GM12878 (cell line): Measurements from ENCODE around the gene CNTLN. TPM values are rescaled to one million over a fixed set of nuclear protein-coding genes. Genes with fewer than 3 reads are reported as not detected.

ENCODE experiments used
- ATAC-seq: fragments of 200-7000 bp; cut with Tn5 transposase; 3 replicates; pipeline ENCODE4 v1.9.1; 2020; ENCODE audit warnings: mild to moderate bottlenecking, moderate library complexity
- BruUV-seq: library from RNA; stranded (reverse); fragments of 400-500 nt; replicated peaks from 2 replicates; lab custom pipeline; 2021; lab: Mats Ljungman, UMichigan
- CTCF ChIA-PET: fragments of 300-600 bp; sonication (Branson Sonifier 250); formaldehyde crosslinking; extraction: SDS; loops from one replicate; lab custom pipeline; 2021; ENCODE audit warnings: inconsistent platforms; lab: Yijun Ruan, JAX
- POLR2A ChIA-PET: fragments of 350-600 bp; formaldehyde crosslinking; extraction: SDS; loops from one replicate; lab custom pipeline; 2021; ENCODE audit warnings: inconsistent platforms; lab: Charles Lee
- RAD21 ChIA-PET: fragments of 300-600 bp; sonication (Branson Sonifier 250); formaldehyde crosslinking; loops from one replicate; lab custom pipeline; 2023; ENCODE audit warnings: antibody characterized with exemption; ENCODE audit not compliant: unreplicated experiment; lab: Charles Lee
- SMC1A ChIA-PET: fragments of 300-600 bp; sonication (Branson Sonifier 250); formaldehyde crosslinking; loops from one replicate; lab custom pipeline; 2023; ENCODE audit not compliant: unreplicated experiment, uncharacterized antibody; lab: Charles Lee
- DNase-seq: peaks from one replicate; pipeline ENCODE4 v3.0.0-alpha.2; 2011; ENCODE audit warnings: low read depth, low spot score
- FAIRE-seq: peaks from 3 replicates; lab custom pipeline; 2011; peaks lifted over from hg19 to GRCh38; lab: Jason Lieb, UNC
- H2AFZ ChIP-seq: 2 replicates; pipeline ENCODE4 v1.6.0; 2011; ENCODE audit warnings: low read depth, low read length, control low read depth; ENCODE audit not compliant: control insufficient read depth
- H3K27ac ChIP-seq: 2 replicates; pipeline ENCODE4 v1.5.1; 2011; ENCODE audit warnings: control low read depth; ENCODE audit not compliant: control insufficient read depth, insufficient read depth
- H3K27me3 ChIP-seq, 2 experiments: replicated peaks in 1 of 2; 2 replicates each; pipeline versions ENCODE4 v1.6.0 to v1.6.1; 2011; ENCODE audit warnings: low read length in 1 of 2; ENCODE audit not compliant: control insufficient read depth in 2 of 2, insufficient read depth in 2 of 2
- H3K36me3 ChIP-seq, 2 experiments: 2 replicates each; pipeline ENCODE4 v1.5.1; 2011; ENCODE audit warnings: low read length in 1 of 2; ENCODE audit not compliant: control insufficient read depth in 2 of 2, insufficient read depth in 2 of 2
- H3K4me1 ChIP-seq: 2 replicates; pipeline ENCODE4 v1.6.1; 2011; ENCODE audit warnings: mild to moderate bottlenecking, low read length, moderate library complexity, mixed read lengths; ENCODE audit not compliant: control insufficient read depth, insufficient read depth
- H3K4me2 ChIP-seq: 2 replicates; pipeline ENCODE4 v1.6.0; 2011; ENCODE audit warnings: control low read depth; ENCODE audit not compliant: control insufficient read depth, insufficient read depth
- H3K4me3 ChIP-seq: fragments of 200-600 bp; sonication (generic); 2 replicates; pipeline ENCODE4 v1.5.1; 2016
- H3K79me2 ChIP-seq: 2 replicates; pipeline ENCODE4 v1.6.0; 2011; ENCODE audit warnings: low read length; ENCODE audit not compliant: control insufficient read depth, insufficient read depth
- H3K9ac ChIP-seq: 2 replicates; pipeline ENCODE4 v1.8.0; 2011; ENCODE audit warnings: low read length, control low read depth, mixed read lengths; ENCODE audit not compliant: control insufficient read depth, insufficient read depth
- H3K9me3 ChIP-seq: replicated peaks from 3 replicates; pipeline ENCODE4 v1.5.1; 2011; ENCODE audit warnings: mild to moderate bottlenecking, low read length; ENCODE audit not compliant: control insufficient read depth, insufficient read depth
- H4K20me1 ChIP-seq: 2 replicates; pipeline ENCODE4 v1.6.0; 2011; ENCODE audit not compliant: control insufficient read depth, insufficient read depth
- BACH1 ChIP-seq: fragments of 450-650 bp; IDR thresholded peaks from 2 replicates; pipeline ENCODE4 v1.6.1; 2017; ENCODE audit warnings: mild to moderate bottlenecking, borderline replicate concordance
- BCL3 ChIP-seq: IDR thresholded peaks from 2 replicates; pipeline ENCODE4 v1.6.1; 2011; ENCODE audit warnings: borderline replicate concordance, low read depth, mild to moderate bottlenecking, moderate library complexity, low read length; ENCODE audit not compliant: insufficient read depth, poor library complexity, severe bottlenecking
- CEBPB ChIP-seq, 2 experiments: fragments of 150-350 bp in 1 of 2; IDR thresholded peaks; 2 replicates each; pipeline ENCODE4 v1.6.1; 2012 to 2014; ENCODE audit warnings: low read depth in 2 of 2, low read length in 2 of 2, borderline replicate concordance in 1 of 2, inconsistent platforms in 1 of 2
- CHD2 ChIP-seq: IDR thresholded peaks from 2 replicates; pipeline ENCODE4 v1.6.1; 2011; ENCODE audit warnings: low read depth, low read length, improper control_type of control experiment, borderline replicate concordance
- EGR1 ChIP-seq, 2 experiments: IDR thresholded peaks; 1 replicate in 1 of 2; 2 replicates in 1 of 2; pipeline ENCODE4 v1.6.1; 2011 to 2012; ENCODE audit warnings: low read depth in 2 of 2, low read length in 2 of 2, borderline replicate concordance in 1 of 2, mild to moderate bottlenecking in 1 of 2, moderate library complexity in 1 of 2
- HDAC2 ChIP-seq: fragments of 200-600 bp; sonication (generic); IDR thresholded peaks from 2 replicates; pipeline ENCODE4 v1.6.1; 2017
- HDAC6 ChIP-seq: fragments of 200-600 bp; sonication (generic); IDR thresholded peaks from one replicate; pipeline ENCODE4 v1.8.0; 2017; ENCODE audit warnings: antibody characterized with exemption; ENCODE audit not compliant: unreplicated experiment
- MXI1 ChIP-seq: fragments of 150-350 bp; IDR thresholded peaks from 2 replicates; pipeline ENCODE4 v1.6.1; 2011; ENCODE audit warnings: low read depth, mild to moderate bottlenecking, inconsistent platforms, low read length, improper control_type of control experiment
- NFYA ChIP-seq: IDR thresholded peaks from 2 replicates; pipeline ENCODE4 v1.6.1; 2011; ENCODE audit warnings: low read depth, mild to moderate bottlenecking, low read length, improper control_type of control experiment, borderline replicate concordance
- POU2F2 ChIP-seq: IDR thresholded peaks from 3 replicates; pipeline ENCODE4 v1.6.1; 2011; ENCODE audit warnings: low read depth, mild to moderate bottlenecking, low read length, borderline replicate concordance
- SMARCA5 ChIP-seq: fragments of 450-650 bp; IDR thresholded peaks from 2 replicates; pipeline ENCODE4 v1.6.1; 2017; ENCODE audit warnings: mild to moderate bottlenecking
- STAT1 ChIP-seq: fragments of 450-650 bp; conservative IDR thresholded peaks from 2 replicates; pipeline ENCODE4 v1.6.1; 2014; ENCODE audit warnings: antibody characterized with exemption, mild to moderate bottlenecking
- TCF7 ChIP-seq: IDR thresholded peaks from 2 replicates; pipeline ENCODE4 v1.6.1; 2014; ENCODE audit warnings: antibody characterized with exemption, borderline replicate concordance
- USF2 ChIP-seq: IDR thresholded peaks from 2 replicates; pipeline ENCODE4 v1.6.1; 2011; ENCODE audit warnings: low read depth, low read length, improper control_type of control experiment, borderline replicate concordance
- ZBTB33 ChIP-seq: fragments of 450-650 bp; IDR thresholded peaks from 2 replicates; pipeline ENCODE4 v1.6.1; 2017; ENCODE audit warnings: mild to moderate bottlenecking
- ZNF24 ChIP-seq: fragments of 450-650 bp; IDR thresholded peaks from 2 replicates; pipeline ENCODE4 v1.6.1; 2017; ENCODE audit warnings: antibody characterized with exemption, mild to moderate bottlenecking
- ZNF274 ChIP-seq: IDR thresholded peaks from one replicate; pipeline ENCODE4 v1.8.0; 2011; ENCODE audit not compliant: insufficient read length, insufficient read depth
- ZSCAN29 ChIP-seq: fragments of 450-650 bp; IDR thresholded peaks from 2 replicates; pipeline ENCODE4 v1.6.1; 2017; ENCODE audit warnings: mild to moderate bottlenecking, moderate library complexity
- WGBS: methylation state at CpG from one replicate; pipeline ENCODE4 v1.1.6; 2016; ENCODE audit warnings: low lambda C conversion rate; ENCODE audit not compliant: insufficient replicate concordance, insufficient coverage; ENCODE audit errors: missing lambda C conversion rate; 5-methylcytosine and 5-hydroxymethylcytosine counted together
- in situ Hi-C: fragments of 300-500 bp; cut with MboI; formaldehyde crosslinking; loops from 9 replicates; pipeline ENCODE4 v1.14.3; 2018; ENCODE audit warnings: mixed read lengths
- intact Hi-C: fragments of 100-400 bp; cut with micrococcal nuclease; formaldehyde crosslinking; loops from one replicate; pipeline ENCODE4 v1.14.2; 2022; ENCODE audit not compliant: unreplicated experiment
- polyA plus RNA-seq, 11 experiments: library from polyadenylated mRNA; depleted of rRNA in 4 of 11; unstranded in 6 of 11; stranded (reverse) in 5 of 11; fragments of >200 nt; fragmentation: Nextera tagmentation in 4 of 11; fragmentation: Illumina TruSeq in 1 of 11; extraction: Ambion mirVana in 4 of 11; extraction: Trizol in 1 of 11; gene quantifications; 1 replicate in 1 of 11; 2 replicates in 10 of 11; pipeline versions ENCODE4 v1.2.1 to v1.2.3, GENCODE V29; 2011 to 2016; ENCODE audit warnings: inconsistent platforms in 2 of 11, missing spikeins in 2 of 11, low read depth in 1 of 11
- total RNA-seq, 4 experiments: library from RNA; depleted of rRNA in 3 of 4; stranded (reverse); fragments of >200 nt in 3 of 4; fragmentation: Illumina TruSeq in 1 of 4; extraction: Trizol in 1 of 4; gene quantifications; 2 replicates each; pipeline versions ENCODE4 v1.2.1 to v1.2.3, GENCODE V29; 2013 to 2021

CNTLN gene
- total and polyA plus RNA-seq, 10 of the 15 experiments (the other 5 are each of a cell fraction or from before 2014, with no cell fraction given) = 0.01 to 7.0 (median 0.03) TPM; not detected in 4

- Histone ChIP-seq H3K27ac (no peak overlapping the region), H3K79me2 (no peaks in the 10 kb centered on the region), H3K4me1 (no peaks in the 10 kb centered on the region), H4K20me1 (no peaks in the 10 kb centered on the region), H3K4me2 (no peak overlapping the region), H3K9ac (no peak overlapping the region), H3K9me3 (no peaks in the 10 kb centered on the region), H3K36me3 (no peaks in the 10 kb centered on the region), H3K4me3 (no peak overlapping the region), H3K27me3 (no peaks in the 10 kb centered on the region), H2AFZ (no peak overlapping the region)
- in situ Hi-C loops = no loop called here
- ChIA-PET CTCF (no interaction called here), POLR2A (no interaction called here), RAD21 (no interaction called here), SMC1A (interaction anchor here (1.1 to 1.5 kb wide), 2 partner anchors 9 to 11 kb away, joined by 4 read pairs; no protein-coding TSS in a partner anchor)
- no peak for FAIRE-seq
- intact Hi-C loops = no loop called here
- WGBS = 4% methylated on average over 2 of the region's 2 CpGs
- no peak for DNase-seq
- no peak for ATAC-seq
- no peak for TF ChIP-seq USF2
- TF ChIP-seq ZNF24 = no peak
- TF ChIP-seq HDAC6 = no peak
- no peak for TF ChIP-seq TCF7
- no peak for TF ChIP-seq MXI1
- no peak for TF ChIP-seq CHD2
- TF ChIP-seq ZSCAN29 = no peak
- TF ChIP-seq ZBTB33 = no peak
- TF ChIP-seq POU2F2 = no peak
- no peak for TF ChIP-seq NFYA
- no peak for TF ChIP-seq SMARCA5
- no peak for TF ChIP-seq BCL3
- TF ChIP-seq CEBPB (IDR thresholded peaks at IDR 0.05; ENCODE audit: borderline replicate concordance in 1 of 2, low read depth in 2 of 2, low read length in 2 of 2) = no peak
- no peak for TF ChIP-seq HDAC2
- no peak for TF ChIP-seq EGR1 (IDR thresholded peaks at IDR 0.05; ENCODE audit: borderline replicate concordance in 1 of 2, low read depth in 2 of 2, low read length in 2 of 2)
- no peak for TF ChIP-seq BACH1
- TF ChIP-seq STAT1 = no peak
- no peak for TF ChIP-seq ZNF274
- no TSS peak for BruUV-seq
Observed at GRCh38 chr9:17216646-17217045, 81.8 kb downstream of the CNTLN start.
